Uterus (tissue), 2 donors: ENCODE measurements around the gene PCLAF.

Experiments used
- POLR2A ChIP-seq, 2 donors: fragments of 450-650 bp; IDR thresholded peaks; one replicate each; pipeline ENCODE4 v1.6.1; 2016; ENCODE audit warnings: antibody characterized with exemption in 2 of 2, mild to moderate bottlenecking in 1 of 2, moderate library complexity in 1 of 2
- TF ChIP-seq, protein P1 (sequence below), 4 experiments: fragments of 200-600 bp in 2 of 4; fragments of 450-650 bp in 2 of 4; sonication (generic) in 2 of 4; IDR thresholded peaks; one replicate each; pipeline ENCODE4 v1.5.1; 2016 to 2019; ENCODE audit warnings: antibody characterized with exemption in 4 of 4, mild to moderate bottlenecking in 2 of 4, moderate library complexity in 1 of 4

DNA sequence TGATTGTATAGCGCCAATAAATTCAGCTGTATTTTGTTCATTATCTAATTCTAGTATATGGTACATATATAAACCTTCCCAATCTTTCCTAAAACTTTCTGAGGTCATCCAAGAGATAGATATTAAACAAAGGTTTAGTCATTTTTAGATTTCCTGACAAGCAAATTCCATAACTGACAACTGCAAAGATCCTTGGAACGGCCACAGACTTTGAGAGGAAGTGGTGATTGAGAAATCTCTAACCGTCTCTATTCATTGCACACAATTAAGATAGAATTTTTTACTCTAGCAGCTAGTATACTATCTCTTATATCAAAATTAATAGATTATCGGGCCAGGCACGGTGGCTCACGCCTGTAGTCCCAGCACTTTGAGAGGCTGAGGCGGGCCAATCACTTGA, 30.0 kb downstream of the PCLAF start:
- TF ChIP-seq, protein P1, sequence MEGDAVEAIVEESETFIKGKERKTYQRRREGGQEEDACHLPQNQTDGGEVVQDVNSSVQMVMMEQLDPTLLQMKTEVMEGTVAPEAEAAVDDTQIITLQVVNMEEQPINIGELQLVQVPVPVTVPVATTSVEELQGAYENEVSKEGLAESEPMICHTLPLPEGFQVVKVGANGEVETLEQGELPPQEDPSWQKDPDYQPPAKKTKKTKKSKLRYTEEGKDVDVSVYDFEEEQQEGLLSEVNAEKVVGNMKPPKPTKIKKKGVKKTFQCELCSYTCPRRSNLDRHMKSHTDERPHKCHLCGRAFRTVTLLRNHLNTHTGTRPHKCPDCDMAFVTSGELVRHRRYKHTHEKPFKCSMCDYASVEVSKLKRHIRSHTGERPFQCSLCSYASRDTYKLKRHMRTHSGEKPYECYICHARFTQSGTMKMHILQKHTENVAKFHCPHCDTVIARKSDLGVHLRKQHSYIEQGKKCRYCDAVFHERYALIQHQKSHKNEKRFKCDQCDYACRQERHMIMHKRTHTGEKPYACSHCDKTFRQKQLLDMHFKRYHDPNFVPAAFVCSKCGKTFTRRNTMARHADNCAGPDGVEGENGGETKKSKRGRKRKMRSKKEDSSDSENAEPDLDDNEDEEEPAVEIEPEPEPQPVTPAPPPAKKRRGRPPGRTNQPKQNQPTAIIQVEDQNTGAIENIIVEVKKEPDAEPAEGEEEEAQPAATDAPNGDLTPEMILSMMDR (IDR thresholded peaks at IDR 0.05) = no peak
- TF ChIP-seq POLR2A (IDR thresholded peaks at IDR 0.05) = no peak
